HepG2 (cell line): ENCODE results near the gene LIMS2. TPM values are rescaled to one million over a fixed set of nuclear protein-coding genes. Genes with fewer than 3 reads are reported as not detected.
A peak's percentile ranks its signal among the peaks of the same experiment; 100 is the strongest.

ENCODE experiments used
- FOXO1 ChIP-seq: sonication (generic); formaldehyde crosslinking; IDR thresholded peaks from 2 replicates; pipeline ENCODE4 v1.4.0; 2020; ENCODE audit warnings: missing genetic modification reagents
- MBD4 ChIP-seq: IDR thresholded peaks from 2 replicates; pipeline ENCODE4 v1.6.1; 2012; ENCODE audit warnings: low read length, inconsistent platforms, borderline replicate concordance
- PREB ChIP-seq: sonication (generic); formaldehyde crosslinking; IDR thresholded peaks from 2 replicates; pipeline ENCODE4 v1.4.0; 2020; ENCODE audit warnings: missing genetic modification reagents
- RBFOX2 ChIP-seq: fragments of 200-400 bp; formaldehyde crosslinking; IDR thresholded peaks from 2 replicates; pipeline ENCODE4 v1.6.1; 2017; ENCODE audit warnings: low read depth, mild to moderate bottlenecking, low read length
- RFX5 ChIP-seq: IDR thresholded peaks from 2 replicates; pipeline ENCODE4 v1.6.1; 2011; ENCODE audit warnings: low read depth, low read length, improper control_type of control experiment
- TBX3 ChIP-seq: fragments of 450-650 bp; IDR thresholded peaks from 2 replicates; pipeline ENCODE4 v1.6.1; 2017; ENCODE audit warnings: antibody characterized with exemption, mild to moderate bottlenecking, inconsistent platforms, borderline replicate concordance
- ZC3H4 ChIP-seq: sonication (generic); formaldehyde crosslinking; IDR thresholded peaks from 2 replicates; pipeline ENCODE4 v1.4.0; 2020; ENCODE audit warnings: missing genetic modification reagents, borderline replicate concordance
- ZNF567 ChIP-seq: sonication (generic); formaldehyde crosslinking; IDR thresholded peaks from 2 replicates; pipeline ENCODE4 v1.8.1; 2023; ENCODE audit warnings: mild to moderate bottlenecking, missing genetic modification reagents, borderline replicate concordance
- ZNF589 ChIP-seq: sonication (generic); formaldehyde crosslinking; conservative IDR thresholded peaks from 2 replicates; pipeline ENCODE4 v1.8.0; 2022; ENCODE audit warnings: mild to moderate bottlenecking, moderate library complexity, missing genetic modification reagents
- ZNF678 ChIP-seq: sonication (generic); formaldehyde crosslinking; IDR thresholded peaks from 2 replicates; pipeline ENCODE4 v1.4.0; 2020; ENCODE audit warnings: mild to moderate bottlenecking, missing genetic modification reagents
- ZNF720 ChIP-seq: sonication (generic); formaldehyde crosslinking; IDR thresholded peaks from 2 replicates; pipeline ENCODE4 v1.4.0; 2020; ENCODE audit warnings: missing genetic modification reagents
- ZNF891 ChIP-seq: sonication (generic); formaldehyde crosslinking; IDR thresholded peaks from 2 replicates; pipeline ENCODE4 v1.5.0; 2020; ENCODE audit warnings: mild to moderate bottlenecking, missing genetic modification reagents
- polyA plus RNA-seq, 8 experiments: library from polyadenylated mRNA; depleted of rRNA in 3 of 8; stranded (reverse) in 7 of 8; unstranded in 1 of 8; fragments of >200 nt; fragmentation: Illumina TruSeq in 4 of 8; extraction: Trizol in 4 of 8; gene quantifications; 2 replicates each; pipeline versions ENCODE4 v1.2.1 to v1.2.3, GENCODE V29; 2011 to 2016; ENCODE audit warnings: low read depth in 4 of 8, missing spikeins in 1 of 8, mixed read lengths in 1 of 8; ENCODE audit not compliant: insufficient read depth in 1 of 8
- total RNA-seq, 5 experiments: library from RNA; depleted of rRNA; stranded (reverse); fragments of >200 nt; fragmentation: Illumina TruSeq; extraction: Trizol; gene quantifications; 2 replicates each; pipeline ENCODE4 v1.2.3, GENCODE V29; 2016; ENCODE audit warnings: low read depth in 1 of 5
- TF ChIP-seq, protein P1 (sequence below): sonication (generic); formaldehyde crosslinking; IDR thresholded peaks from 2 replicates; pipeline ENCODE4 v1.9.0; 2021; ENCODE audit warnings: mild to moderate bottlenecking, missing genetic modification reagents
- TF ChIP-seq, protein P2 (sequence below): sonication (generic); formaldehyde crosslinking; IDR thresholded peaks from one replicate; pipeline ENCODE4 v1.5.1; 2020; ENCODE audit warnings: mild to moderate bottlenecking, missing genetic modification reagents; ENCODE audit errors: not compliant biosample characterization

Gene LIMS2
- total and polyA plus RNA-seq, 2 of the 13 experiments (the other 11 are each of a cell fraction or from before 2014, with no cell fraction given), result 1.0 to 1.9 TPM

- TF ChIP-seq ZNF567, result no peak
- TF ChIP-seq TBX3, result no peak
- TF ChIP-seq, protein P1, sequence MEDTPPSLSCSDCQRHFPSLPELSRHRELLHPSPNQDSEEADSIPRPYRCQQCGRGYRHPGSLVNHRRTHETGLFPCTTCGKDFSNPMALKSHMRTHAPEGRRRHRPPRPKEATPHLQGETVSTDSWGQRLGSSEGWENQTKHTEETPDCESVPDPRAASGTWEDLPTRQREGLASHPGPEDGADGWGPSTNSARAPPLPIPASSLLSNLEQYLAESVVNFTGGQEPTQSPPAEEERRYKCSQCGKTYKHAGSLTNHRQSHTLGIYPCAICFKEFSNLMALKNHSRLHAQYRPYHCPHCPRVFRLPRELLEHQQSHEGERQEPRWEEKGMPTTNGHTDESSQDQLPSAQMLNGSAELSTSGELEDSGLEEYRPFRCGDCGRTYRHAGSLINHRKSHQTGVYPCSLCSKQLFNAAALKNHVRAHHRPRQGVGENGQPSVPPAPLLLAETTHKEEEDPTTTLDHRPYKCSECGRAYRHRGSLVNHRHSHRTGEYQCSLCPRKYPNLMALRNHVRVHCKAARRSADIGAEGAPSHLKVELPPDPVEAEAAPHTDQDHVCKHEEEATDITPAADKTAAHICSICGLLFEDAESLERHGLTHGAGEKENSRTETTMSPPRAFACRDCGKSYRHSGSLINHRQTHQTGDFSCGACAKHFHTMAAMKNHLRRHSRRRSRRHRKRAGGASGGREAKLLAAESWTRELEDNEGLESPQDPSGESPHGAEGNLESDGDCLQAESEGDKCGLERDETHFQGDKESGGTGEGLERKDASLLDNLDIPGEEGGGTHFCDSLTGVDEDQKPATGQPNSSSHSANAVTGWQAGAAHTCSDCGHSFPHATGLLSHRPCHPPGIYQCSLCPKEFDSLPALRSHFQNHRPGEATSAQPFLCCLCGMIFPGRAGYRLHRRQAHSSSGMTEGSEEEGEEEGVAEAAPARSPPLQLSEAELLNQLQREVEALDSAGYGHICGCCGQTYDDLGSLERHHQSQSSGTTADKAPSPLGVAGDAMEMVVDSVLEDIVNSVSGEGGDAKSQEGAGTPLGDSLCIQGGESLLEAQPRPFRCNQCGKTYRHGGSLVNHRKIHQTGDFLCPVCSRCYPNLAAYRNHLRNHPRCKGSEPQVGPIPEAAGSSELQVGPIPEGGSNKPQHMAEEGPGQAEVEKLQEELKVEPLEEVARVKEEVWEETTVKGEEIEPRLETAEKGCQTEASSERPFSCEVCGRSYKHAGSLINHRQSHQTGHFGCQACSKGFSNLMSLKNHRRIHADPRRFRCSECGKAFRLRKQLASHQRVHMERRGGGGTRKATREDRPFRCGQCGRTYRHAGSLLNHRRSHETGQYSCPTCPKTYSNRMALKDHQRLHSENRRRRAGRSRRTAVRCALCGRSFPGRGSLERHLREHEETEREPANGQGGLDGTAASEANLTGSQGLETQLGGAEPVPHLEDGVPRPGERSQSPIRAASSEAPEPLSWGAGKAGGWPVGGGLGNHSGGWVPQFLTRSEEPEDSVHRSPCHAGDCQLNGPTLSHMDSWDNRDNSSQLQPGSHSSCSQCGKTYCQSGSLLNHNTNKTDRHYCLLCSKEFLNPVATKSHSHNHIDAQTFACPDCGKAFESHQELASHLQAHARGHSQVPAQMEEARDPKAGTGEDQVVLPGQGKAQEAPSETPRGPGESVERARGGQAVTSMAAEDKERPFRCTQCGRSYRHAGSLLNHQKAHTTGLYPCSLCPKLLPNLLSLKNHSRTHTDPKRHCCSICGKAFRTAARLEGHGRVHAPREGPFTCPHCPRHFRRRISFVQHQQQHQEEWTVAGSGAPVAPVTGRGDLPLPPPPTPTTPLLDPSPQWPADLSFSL (CRISPR knock-in tag), result no peak
- TF ChIP-seq FOXO1 (CRISPR knock-in tag), result peak; percentile 69
- TF ChIP-seq ZNF678, result no peak
- TF ChIP-seq ZNF589 (CRISPR knock-in tag), result no peak
- no peak for TF ChIP-seq RFX5
- TF ChIP-seq, protein P2, sequence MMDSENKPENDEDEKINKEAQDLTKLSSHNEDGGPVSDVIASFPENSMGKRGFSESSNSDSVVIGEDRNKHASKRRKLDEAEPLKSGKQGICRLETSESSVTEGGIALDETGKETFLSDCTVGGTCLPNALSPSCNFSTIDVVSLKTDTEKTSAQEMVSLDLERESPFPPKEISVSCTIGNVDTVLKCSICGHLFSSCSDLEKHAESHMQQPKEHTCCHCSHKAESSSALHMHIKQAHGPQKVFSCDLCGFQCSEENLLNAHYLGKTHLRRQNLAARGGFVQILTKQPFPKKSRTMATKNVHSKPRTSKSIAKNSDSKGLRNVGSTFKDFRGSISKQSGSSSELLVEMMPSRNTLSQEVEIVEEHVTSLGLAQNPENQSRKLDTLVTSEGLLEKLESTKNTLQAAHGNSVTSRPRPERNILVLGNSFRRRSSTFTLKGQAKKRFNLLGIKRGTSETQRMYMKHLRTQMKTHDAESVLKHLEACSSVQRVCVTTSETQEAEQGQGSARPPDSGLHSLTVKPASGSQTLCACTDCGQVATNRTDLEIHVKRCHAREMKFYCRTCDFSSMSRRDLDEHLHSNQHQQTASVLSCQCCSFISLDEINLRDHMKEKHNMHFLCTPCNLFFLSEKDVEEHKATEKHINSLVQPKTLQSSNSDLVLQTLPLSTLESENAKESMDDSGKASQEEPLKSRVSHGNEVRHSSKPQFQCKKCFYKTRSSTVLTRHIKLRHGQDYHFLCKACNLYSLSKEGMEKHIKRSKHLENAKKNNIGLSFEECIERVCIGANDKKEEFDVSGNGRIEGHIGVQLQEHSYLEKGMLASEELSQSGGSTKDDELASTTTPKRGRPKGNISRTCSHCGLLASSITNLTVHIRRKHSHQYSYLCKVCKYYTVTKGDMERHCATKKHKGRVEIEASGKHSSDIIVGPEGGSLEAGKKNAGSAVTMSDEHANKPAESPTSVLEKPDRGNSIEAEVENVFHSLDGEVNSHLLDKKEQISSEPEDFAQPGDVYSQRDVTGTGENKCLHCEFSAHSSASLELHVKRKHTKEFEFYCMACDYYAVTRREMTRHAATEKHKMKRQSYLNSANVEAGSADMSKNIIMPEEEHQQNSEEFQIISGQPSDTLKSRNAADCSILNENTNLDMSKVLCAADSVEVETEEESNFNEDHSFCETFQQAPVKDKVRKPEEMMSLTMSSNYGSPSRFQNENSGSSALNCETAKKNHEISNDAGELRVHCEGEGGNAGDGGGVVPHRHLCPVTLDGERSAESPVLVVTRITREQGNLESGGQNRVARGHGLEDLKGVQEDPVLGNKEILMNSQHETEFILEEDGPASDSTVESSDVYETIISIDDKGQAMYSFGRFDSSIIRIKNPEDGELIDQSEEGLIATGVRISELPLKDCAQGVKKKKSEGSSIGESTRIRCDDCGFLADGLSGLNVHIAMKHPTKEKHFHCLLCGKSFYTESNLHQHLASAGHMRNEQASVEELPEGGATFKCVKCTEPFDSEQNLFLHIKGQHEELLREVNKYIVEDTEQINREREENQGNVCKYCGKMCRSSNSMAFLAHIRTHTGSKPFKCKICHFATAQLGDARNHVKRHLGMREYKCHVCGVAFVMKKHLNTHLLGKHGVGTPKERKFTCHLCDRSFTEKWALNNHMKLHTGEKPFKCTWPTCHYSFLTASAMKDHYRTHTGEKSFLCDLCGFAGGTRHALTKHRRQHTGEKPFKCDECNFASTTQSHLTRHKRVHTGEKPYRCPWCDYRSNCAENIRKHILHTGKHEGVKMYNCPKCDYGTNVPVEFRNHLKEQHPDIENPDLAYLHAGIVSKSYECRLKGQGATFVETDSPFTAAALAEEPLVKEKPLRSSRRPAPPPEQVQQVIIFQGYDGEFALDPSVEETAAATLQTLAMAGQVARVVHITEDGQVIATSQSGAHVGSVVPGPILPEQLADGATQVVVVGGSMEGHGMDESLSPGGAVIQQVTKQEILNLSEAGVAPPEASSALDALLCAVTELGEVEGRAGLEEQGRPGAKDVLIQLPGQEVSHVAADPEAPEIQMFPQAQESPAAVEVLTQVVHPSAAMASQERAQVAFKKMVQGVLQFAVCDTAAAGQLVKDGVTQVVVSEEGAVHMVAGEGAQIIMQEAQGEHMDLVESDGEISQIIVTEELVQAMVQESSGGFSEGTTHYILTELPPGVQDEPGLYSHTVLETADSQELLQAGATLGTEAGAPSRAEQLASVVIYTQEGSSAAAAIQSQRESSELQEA (CRISPR knock-in tag), result no peak
- no peak for TF ChIP-seq RBFOX2
- TF ChIP-seq ZNF891 (CRISPR knock-in tag), result peak; percentile 65; the same call in 1 of the 2 replicates
- no peak for TF ChIP-seq ZNF720 (CRISPR knock-in tag)
- no peak for TF ChIP-seq ZC3H4 (CRISPR knock-in tag)
- no peak for TF ChIP-seq PREB (CRISPR knock-in tag)
- no peak for TF ChIP-seq MBD4
These were observed 84.0 kb downstream of the LIMS2 start (continued) for GRCh38 chr2:127591221-127591923.
